Effector CD8-positive, alpha-beta T cell (primary cell): Measurements from ENCODE around the gene NAPA.
A peak's percentile ranks its signal among the peaks of the same experiment; 100 is the strongest.

Experiments
- DNase-seq: peaks from one replicate; lab custom pipeline; 2025; lab: John Stamatoyannopoulos, UW

Gene NAPA

GRCh38 chr19:47521473-47522180 is 6.8 kb upstream of the NAPA start:
- no peak for DNase-seq

GRCh38 chr19:47520839-47521238 is 6.0 kb upstream of the NAPA start:
- no peak for DNase-seq

- no peak for DNase-seq
Measured at GRCh38 chr19:47520343-47520806, 5.5 kb upstream of the NAPA start.

- DNase-seq, result no peak
Measured at GRCh38 chr19:47518854-47519253, 4.0 kb upstream of the NAPA start.

DNA sequence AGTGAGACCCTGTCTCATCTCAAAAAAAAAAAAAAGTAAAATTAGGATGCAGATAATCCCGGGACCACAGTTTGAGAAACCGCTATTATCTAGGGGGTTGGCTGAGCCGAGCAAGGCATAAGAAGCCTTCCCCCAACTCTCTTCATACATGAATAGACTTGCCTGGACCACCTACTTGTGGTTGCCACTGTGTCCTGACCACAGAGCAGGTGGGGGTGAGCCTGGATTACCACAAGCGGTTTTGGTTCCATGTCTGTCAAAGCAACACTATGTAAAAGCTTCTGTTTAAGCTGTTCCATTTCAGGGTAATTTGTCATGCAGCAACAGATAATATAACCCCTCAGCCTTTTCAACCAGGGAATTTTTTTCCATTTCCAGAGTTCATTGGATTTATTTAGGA is 3.3 kb upstream of the NAPA start:
- peak; percentile 39 for DNase-seq

DNA sequence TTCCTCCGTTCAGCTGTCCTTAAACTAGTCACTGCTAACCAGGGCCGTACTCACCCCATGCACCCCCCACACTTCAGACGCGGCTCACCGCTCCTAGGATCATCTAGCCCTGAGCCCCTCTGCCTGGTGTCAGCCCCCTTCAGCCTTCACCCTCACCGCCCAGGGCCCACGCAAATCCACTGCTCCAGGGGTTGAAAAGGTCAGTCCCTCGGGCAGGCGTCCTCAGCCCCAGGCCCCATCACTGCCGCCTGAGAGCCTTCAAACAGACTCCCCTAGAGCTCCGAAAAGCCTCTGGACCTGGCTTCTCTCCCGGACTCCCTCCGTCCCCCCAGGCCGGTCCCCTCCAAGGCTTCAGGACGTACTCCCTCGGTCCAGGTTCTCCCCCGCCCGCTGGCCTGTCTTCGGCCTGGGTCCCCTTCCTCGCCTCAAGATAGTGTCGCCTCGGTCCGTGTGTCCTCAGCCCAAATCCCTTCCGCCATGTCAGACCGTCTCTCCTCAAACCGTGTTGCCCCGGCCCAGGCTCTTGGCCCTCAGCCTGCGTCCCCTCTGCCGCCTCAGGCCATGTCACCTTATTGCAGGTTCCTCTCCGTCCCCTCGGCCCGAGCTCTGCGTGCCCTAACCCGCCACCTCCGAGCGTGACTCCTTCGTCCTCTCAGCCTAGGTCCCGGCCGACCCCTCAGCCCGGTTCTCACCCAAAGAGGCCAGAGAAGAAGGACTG is 553 bp downstream of the NAPA start:
- DNase-seq, result no peak

DNA sequence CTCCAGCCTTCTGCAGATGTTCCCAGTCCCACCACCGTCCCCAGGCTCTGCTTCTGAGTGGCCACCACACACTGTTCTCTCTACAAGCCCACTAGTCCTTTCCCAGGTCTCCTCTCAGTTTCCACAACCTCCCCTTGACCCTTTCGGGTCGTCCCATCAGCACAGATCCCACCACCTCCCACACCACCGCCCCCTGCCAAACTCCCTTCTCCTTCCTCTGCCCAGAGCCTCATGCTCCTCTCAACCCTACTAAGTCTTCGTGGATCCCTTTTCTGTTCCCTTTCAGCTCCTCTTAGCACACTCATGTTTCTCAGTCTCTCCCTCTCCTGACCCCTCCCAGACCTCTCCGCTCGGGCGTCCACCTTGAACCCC is 1.9 kb downstream of the NAPA start:
- no peak for DNase-seq

- DNase-seq, result no peak
Measured at GRCh38 chr19:47512183-47512947, 2.5 kb downstream of the NAPA start.

DNA sequence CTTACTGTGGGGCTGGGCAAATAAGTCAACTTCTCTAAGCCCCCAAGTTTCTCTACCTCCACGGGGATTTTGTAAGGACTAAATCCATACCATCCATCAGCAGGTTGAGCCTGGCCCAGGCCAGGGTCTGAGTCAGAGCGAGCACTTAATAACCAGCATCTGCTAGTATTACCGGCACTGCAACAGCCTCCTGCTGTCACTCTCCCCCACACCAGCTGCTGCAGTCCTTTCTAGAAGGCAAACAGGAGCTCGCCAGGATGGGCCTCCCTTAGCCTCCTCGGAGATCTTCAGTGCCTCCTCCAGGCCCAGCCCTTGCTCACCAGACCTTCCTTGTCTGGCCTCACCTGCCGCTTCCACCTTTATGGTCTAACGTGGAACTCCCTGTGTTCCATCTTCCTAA is 3.2 kb downstream of the NAPA start:
- DNase-seq, result no peak

- DNase-seq, result no peak
Measured at GRCh38 chr19:47511128-47511517, 3.7 kb downstream of the NAPA start.

- no peak for DNase-seq
Measured at GRCh38 chr19:47510516-47511127, 4.2 kb downstream of the NAPA start.

DNA sequence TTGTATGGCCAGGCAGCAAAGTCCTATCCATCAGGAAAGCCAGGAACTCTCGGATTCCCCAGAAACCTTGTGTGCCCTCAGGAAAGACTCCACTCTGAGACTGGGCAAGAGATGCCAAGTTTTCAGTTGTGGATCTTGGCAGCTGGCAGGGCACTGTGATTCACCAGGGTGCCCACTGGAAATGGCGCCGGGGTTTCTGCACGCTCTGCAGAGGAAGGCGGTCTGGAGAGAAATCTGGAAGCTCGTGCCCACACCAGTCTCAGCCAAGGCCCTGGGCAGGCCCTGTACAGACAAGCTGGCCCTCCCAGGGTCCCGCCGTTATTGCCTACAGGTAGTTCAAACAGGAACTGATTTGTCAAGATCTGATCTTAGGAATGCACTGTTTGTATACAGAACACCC is 4.9 kb downstream of the NAPA start:
- DNase-seq, result no peak

- DNase-seq, result no peak
Measured at GRCh38 chr19:47509170-47509847, 5.6 kb downstream of the NAPA start.

DNA sequence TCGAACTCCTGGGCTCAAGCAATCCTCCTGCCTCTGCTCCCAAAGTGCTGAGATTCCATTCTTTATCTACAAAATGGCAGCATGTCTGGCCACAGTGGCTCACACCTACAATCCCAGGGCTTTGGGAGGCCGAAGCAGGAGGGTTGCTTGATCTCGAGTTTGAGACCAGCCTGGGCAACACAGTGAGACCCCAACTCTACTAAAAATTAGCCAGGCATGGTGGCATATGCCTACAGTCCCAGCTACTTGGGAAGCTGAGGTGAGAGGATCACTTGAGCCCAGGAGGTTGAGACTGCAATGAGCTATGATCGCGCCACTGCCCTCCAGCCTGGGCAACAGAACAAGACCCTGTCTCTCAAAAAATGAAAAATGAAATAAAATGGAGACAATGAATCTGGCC is 6.1 kb downstream of the NAPA start:
- no peak for DNase-seq

GRCh38 chr19:47507924-47508553 is 6.8 kb downstream of the NAPA start:
- no peak for DNase-seq

DNA sequence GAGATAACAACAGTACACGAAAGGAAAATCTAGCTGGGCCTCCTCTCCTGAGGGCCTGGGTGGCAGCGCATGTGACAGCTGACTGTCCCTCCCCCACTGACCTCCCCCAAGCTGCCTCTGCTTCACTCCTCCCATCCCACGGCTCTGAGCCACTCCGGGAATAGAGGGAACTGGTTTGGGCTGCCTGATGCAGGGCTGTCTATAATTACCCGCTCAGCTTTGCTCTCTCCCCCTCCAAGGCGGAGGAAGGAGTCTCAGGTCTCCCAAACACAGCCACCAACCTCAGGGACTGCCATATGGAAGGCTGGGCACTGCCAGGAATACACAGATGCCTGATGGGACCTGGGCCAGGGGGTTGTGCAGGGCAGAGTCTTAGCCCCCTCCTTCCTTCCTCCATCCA is 7.9 kb downstream of the NAPA start:
- no peak for DNase-seq

GRCh38 chr19:47506459-47506858 is 8.4 kb downstream of the NAPA start:
- no peak for DNase-seq

DNA sequence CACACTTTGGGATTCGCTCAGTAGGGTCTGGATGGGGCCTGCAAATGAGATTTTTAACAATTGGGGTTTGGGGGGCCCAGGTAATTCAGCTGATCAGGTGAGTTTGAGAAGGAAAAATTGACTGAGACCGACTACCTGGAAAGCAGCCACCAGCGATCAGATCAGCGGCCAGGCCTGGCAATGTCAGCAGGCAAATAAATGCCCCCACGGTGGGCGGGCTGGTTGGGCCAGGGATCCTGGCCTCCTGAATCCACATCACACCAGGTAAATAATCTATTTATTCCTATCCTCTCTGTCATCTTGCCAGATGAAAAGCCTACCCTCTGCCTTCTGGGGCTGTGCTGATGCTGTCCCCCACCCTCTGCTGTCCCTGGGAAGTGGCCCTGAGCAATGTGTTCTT is 9.4 kb downstream of the NAPA start:
- DNase-seq, result no peak

DNA sequence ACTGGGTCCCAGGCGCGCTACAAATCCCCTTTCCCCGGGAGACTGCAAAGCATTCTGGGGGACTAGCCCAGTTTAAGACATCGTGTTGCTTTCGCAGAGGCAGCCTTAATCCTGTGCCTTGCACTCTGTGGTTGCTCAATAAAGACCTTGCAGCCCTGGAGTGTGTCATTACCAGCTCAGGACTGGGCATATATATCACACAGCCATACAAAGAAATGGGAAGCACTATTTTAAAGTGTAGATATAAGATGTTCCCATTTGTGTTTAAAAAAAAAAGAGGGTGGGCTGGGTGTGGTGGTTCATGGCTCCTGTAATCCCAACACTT is 11.1 kb downstream of the NAPA start:
- DNase-seq, result no peak

- no peak for DNase-seq
Measured at GRCh38 chr19:47503130-47503825, 11.6 kb downstream of the NAPA start.
